ENCODE data around the gene PROK1.

PROK1 gene

GRCh38 chr1:110465814-110466380 lies 14.9 kb downstream of the PROK1 start:
- no peak for DNase-seq

- DNase-seq, result peak in 1 of 14 donors; percentile 64
Observed at GRCh38 chr1:110466646-110467280, 15.8 kb downstream of the PROK1 start.

GRCh38 chr1:110471131-110471530 lies 20.2 kb downstream of the PROK1 start:
- DNase-seq, result no peak

GRCh38 chr1:110472546-110472945 lies 21.6 kb downstream of the PROK1 start:
- DNase-seq, result peak in 1 of 14 donors; percentile 10

- DNase-seq, result no peak
Observed at GRCh38 chr1:110474444-110474843, 23.5 kb downstream of the PROK1 start.

- DNase-seq, result no peak
Observed at GRCh38 chr1:110475362-110476027, 24.5 kb downstream of the PROK1 start.

- DNase-seq, result no peak
Observed at GRCh38 chr1:110476028-110476765, 25.2 kb downstream of the PROK1 start.

- DNase-seq, result no peak
Observed at GRCh38 chr1:110477041-110477440, 26.1 kb downstream of the PROK1 start.

- no peak for DNase-seq
Observed at GRCh38 chr1:110477445-110477957, 26.6 kb downstream of the PROK1 start.

- DNase-seq, result no peak
Observed at GRCh38 chr1:110477967-110478640, 27.2 kb downstream of the PROK1 start.

- DNase-seq, result no peak
Observed at GRCh38 chr1:110478886-110479285, 27.9 kb downstream of the PROK1 start.

- no peak for DNase-seq
Observed at GRCh38 chr1:110480356-110481096, 29.6 kb downstream of the PROK1 start.

- peak in 1 of 14 donors; percentile 38 for DNase-seq
Observed at GRCh38 chr1:110481968-110482623, 31.1 kb downstream of the PROK1 start.

- DNase-seq, result peak in 1 of 14 donors; percentile 70
Observed at GRCh38 chr1:110482662-110483307, 31.8 kb downstream of the PROK1 start.

GRCh38 chr1:110483308-110483685 lies 32.3 kb downstream of the PROK1 start:
- peak in 1 of 14 donors; percentile 63 for DNase-seq

- DNase-seq, result no peak
Observed at GRCh38 chr1:110484801-110485200, 33.9 kb downstream of the PROK1 start.

- DNase-seq, result peak in 1 of 14 donors; percentile 67
Observed at GRCh38 chr1:110485725-110486124, 34.8 kb downstream of the PROK1 start.

GRCh38 chr1:110487726-110488125 lies 36.8 kb downstream of the PROK1 start:
- DNase-seq, result no peak

- DNase-seq, result no peak
Observed at GRCh38 chr1:110488161-110488560, 37.2 kb downstream of the PROK1 start.

- no peak for DNase-seq
Observed at GRCh38 chr1:110488867-110489266, 37.9 kb downstream of the PROK1 start.

GRCh38 chr1:110489406-110489805 lies 38.5 kb downstream of the PROK1 start:
- no peak for DNase-seq

Data from C1 segment of cervical spinal cord (tissue), 14 donors.